HG03135 (cell line): ENCODE measurements around the gene PALMD.

Source experiments
- ATAC-seq: cut with Tn5 transposase; IDR thresholded peaks from one replicate; pipeline ENCODE4 v1.9.1; 2021; ENCODE audit warnings: mild to moderate bottlenecking, moderate library complexity; ENCODE audit not compliant: unreplicated experiment

The PALMD gene

GRCh38 chr1:99738858-99739465, 93.0 kb downstream of the PALMD start:
- no peak for ATAC-seq

GRCh38 chr1:99740141-99740540, 94.2 kb downstream of the PALMD start:
- ATAC-seq = no peak
